ENCODE results near the gene AGFG2. TPM values are rescaled to one million over a fixed set of nuclear protein-coding genes. Genes with fewer than 3 reads are reported as not detected.
A peak's percentile ranks its signal among the peaks of the same experiment; 100 is the strongest.

The AGFG2 gene
- total RNA-seq, 1 donor from 2014 or later = 13.3 TPM

- DNase-seq (ENCODE audit: low read depth, low spot score) = no peak
- H3K36me3 Mint-ChIP-seq (ENCODE audit: low read depth) = no peaks in the 10 kb centered on the region
These were observed 43.1 kb downstream of the AGFG2 start for GRCh38 chr7:100582041-100582579.

GRCh38 chr7:100582650-100583049 lies 43.6 kb downstream of the AGFG2 start:
- Mint-ChIP-seq H3K9me3 (no peaks in the 10 kb centered on the region), H3K4me3 (peak overlapping the region; percentile 57), H3K27me3 (ENCODE audit: low read depth) (no peaks in the 10 kb centered on the region), H3K27ac (ENCODE audit: unreplicated experiment) (no peak overlapping the region), H3K4me1 (peaks cover 28% of the 10 kb centered on the region), H3K36me3 (ENCODE audit: low read depth) (no peaks in the 10 kb centered on the region)
- no peak for TF ChIP-seq CTCF (conservative IDR thresholded peaks at IDR 0.05)
- no peak for DNase-seq (ENCODE audit: low read depth, low spot score)

More at GRCh38 chr7:100582041-100582579, 43.1 kb downstream of the AGFG2 start:
- Mint-ChIP-seq H3K27ac (ENCODE audit: unreplicated experiment) (no peak overlapping the region), H3K4me3 (peak overlapping the region; percentile 57), H3K4me1 (peaks cover 28% of the 10 kb centered on the region), H3K27me3 (ENCODE audit: low read depth) (no peaks in the 10 kb centered on the region), H3K9me3 (no peaks in the 10 kb centered on the region)
- no peak for TF ChIP-seq CTCF (conservative IDR thresholded peaks at IDR 0.05)

GRCh38 chr7:100583132-100584053 lies 44.4 kb downstream of the AGFG2 start:
- no peaks in the 10 kb centered on the region for H3K27me3 Mint-ChIP-seq (ENCODE audit: low read depth)
- peak overlapping the region; percentile 37 for H3K27ac Mint-ChIP-seq (ENCODE audit: unreplicated experiment)
- peak overlapping the region; percentile 85 for H3K4me3 Mint-ChIP-seq
- H3K9me3 Mint-ChIP-seq = no peaks in the 10 kb centered on the region
- no peak for DNase-seq (ENCODE audit: low read depth, low spot score)
- H3K36me3 Mint-ChIP-seq (ENCODE audit: low read depth) = no peaks in the 10 kb centered on the region
- H3K4me1 Mint-ChIP-seq = peaks cover 31% of the 10 kb centered on the region
- no peak for TF ChIP-seq CTCF (conservative IDR thresholded peaks at IDR 0.05)

GRCh38 chr7:100584054-100584682 lies 45.2 kb downstream of the AGFG2 start:
- Mint-ChIP-seq H3K36me3 (ENCODE audit: low read depth) (no peaks in the 10 kb centered on the region), H3K27me3 (ENCODE audit: low read depth) (no peaks in the 10 kb centered on the region), H3K27ac (ENCODE audit: unreplicated experiment) (peak overlapping the region; percentile 37), H3K4me3 (peak overlapping the region; percentile 96), H3K4me1 (peaks cover 35% of the 10 kb centered on the region), H3K9me3 (no peaks in the 10 kb centered on the region)
- no peak for DNase-seq (ENCODE audit: low read depth, low spot score)
- no peak for TF ChIP-seq CTCF (conservative IDR thresholded peaks at IDR 0.05)

GRCh38 chr7:100584683-100585510 lies 45.9 kb downstream of the AGFG2 start:
- no peak for TF ChIP-seq CTCF (conservative IDR thresholded peaks at IDR 0.05)
- Mint-ChIP-seq H3K36me3 (ENCODE audit: low read depth) (no peaks in the 10 kb centered on the region), H3K27me3 (ENCODE audit: low read depth) (no peaks in the 10 kb centered on the region), H3K9me3 (no peaks in the 10 kb centered on the region), H3K27ac (ENCODE audit: unreplicated experiment) (peak overlapping the region; percentile 88), H3K4me1 (peaks cover 42% of the 10 kb centered on the region), H3K4me3 (peak overlapping the region; percentile 96)
- DNase-seq (ENCODE audit: low read depth, low spot score) = no peak

All from neural crest cell (in vitro differentiated cells).